Measurements from ENCODE around the gene SETD7. TPM values are rescaled to one million over a fixed set of nuclear protein-coding genes. Genes with fewer than 3 reads are reported as not detected.

SETD7 gene
- total RNA-seq, 1 experiment from 2014 or later, result 52.8 TPM

DNA sequence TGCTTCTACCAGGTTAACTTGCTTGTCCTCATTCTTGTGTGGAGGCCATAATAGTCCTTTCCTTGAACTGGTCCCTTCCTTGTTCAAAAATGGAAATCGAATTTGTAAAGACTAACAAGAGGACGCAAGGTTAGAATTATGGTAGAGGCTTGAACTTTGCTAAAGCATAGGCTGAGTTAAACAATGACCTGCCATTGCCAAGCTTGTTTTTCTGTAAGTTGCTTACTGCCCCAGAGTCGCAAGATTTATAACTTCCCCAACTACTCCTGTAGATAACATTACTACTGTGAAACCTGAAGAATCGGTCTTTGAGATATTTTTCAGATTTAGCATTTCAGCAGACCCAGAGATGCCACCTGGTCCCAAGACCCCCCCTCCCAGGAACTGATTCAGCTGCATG is 56.8 kb downstream of the SETD7 start:
- H3K4me3 ChIP-seq (ENCODE audit: low read depth, low read length, poor library complexity, severe bottlenecking), result no peak overlapping the region
- TF ChIP-seq, protein P1, sequence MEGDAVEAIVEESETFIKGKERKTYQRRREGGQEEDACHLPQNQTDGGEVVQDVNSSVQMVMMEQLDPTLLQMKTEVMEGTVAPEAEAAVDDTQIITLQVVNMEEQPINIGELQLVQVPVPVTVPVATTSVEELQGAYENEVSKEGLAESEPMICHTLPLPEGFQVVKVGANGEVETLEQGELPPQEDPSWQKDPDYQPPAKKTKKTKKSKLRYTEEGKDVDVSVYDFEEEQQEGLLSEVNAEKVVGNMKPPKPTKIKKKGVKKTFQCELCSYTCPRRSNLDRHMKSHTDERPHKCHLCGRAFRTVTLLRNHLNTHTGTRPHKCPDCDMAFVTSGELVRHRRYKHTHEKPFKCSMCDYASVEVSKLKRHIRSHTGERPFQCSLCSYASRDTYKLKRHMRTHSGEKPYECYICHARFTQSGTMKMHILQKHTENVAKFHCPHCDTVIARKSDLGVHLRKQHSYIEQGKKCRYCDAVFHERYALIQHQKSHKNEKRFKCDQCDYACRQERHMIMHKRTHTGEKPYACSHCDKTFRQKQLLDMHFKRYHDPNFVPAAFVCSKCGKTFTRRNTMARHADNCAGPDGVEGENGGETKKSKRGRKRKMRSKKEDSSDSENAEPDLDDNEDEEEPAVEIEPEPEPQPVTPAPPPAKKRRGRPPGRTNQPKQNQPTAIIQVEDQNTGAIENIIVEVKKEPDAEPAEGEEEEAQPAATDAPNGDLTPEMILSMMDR (conservative IDR thresholded peaks at IDR 0.05; ENCODE audit: low read depth, low read length), result no peak
- TF ChIP-seq EZH2 (IDR thresholded peaks at IDR 0.05; ENCODE audit: borderline replicate concordance, low read depth, low read length, poor library complexity, severe bottlenecking), result no peak
- intact Hi-C loops (cut with micrococcal nuclease; ENCODE audit: unreplicated experiment), result loop anchor here (5.0 to 10.0 kb wide), 2 partner anchors 56 to 158 kb away; partner anchors contain the start of gene SETD7
- H3K27ac ChIP-seq (ENCODE audit: low read depth, low read length, poor library complexity, severe bottlenecking), result no peak overlapping the region
- no peak for DNase-seq (ENCODE audit: low spot score)
- peaks cover 6% of the 10 kb centered on the region for H3K36me3 ChIP-seq (ENCODE audit: insufficient read depth, low read length, poor library complexity, severe bottlenecking)
- H3K9me3 ChIP-seq (ENCODE audit: low read depth, low read length, poor library complexity, severe bottlenecking), result no peaks in the 10 kb centered on the region
- H3K27me3 ChIP-seq (replicated peaks; ENCODE audit: insufficient read depth, low read depth, low read length, poor library complexity), result no peaks in the 10 kb centered on the region
- no TSS peak for BruUV-seq (replicated peaks)
- POLR2A ChIA-PET (ENCODE audit: low non-redundant PET), result no interaction called here
- H3K4me1 ChIP-seq (ENCODE audit: insufficient read depth, low read length, poor library complexity, severe bottlenecking), result peaks cover 6% of the 10 kb centered on the region
- CTCF ChIA-PET, result no interaction called here

DNA sequence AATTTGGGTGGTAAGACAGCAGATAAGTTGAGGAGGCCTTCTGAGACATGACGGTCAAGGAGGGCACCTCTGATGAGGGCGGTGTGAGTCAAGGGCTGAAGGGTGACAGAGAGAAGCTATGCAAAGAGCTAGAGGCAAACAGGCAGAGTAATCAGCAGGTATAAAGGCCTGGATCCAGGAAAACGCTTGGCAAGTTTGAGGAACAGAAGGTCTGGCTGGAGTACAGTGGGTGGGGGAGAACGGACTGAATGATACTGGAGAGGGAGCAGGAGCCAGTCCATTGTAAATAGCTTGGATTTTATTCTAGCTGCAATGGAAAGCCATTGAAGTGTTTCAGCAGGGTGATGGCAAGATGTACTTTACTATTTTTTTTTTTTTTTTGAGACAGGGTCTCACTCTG is 62.8 kb downstream of the SETD7 start:
- no TSS peak for BruUV-seq (replicated peaks)
- no peaks in the 10 kb centered on the region for H3K4me1 ChIP-seq (ENCODE audit: insufficient read depth, low read length, poor library complexity, severe bottlenecking)
- H3K27ac ChIP-seq (ENCODE audit: low read depth, low read length, poor library complexity, severe bottlenecking), result no peak overlapping the region
- ChIA-PET CTCF (interaction anchor here (0.5 kb wide), 1 partner anchor 85 kb away, joined by 3 read pairs; no protein-coding TSS in a partner anchor), POLR2A (ENCODE audit: low non-redundant PET) (no interaction called here)
- no peaks in the 10 kb centered on the region for H3K36me3 ChIP-seq (ENCODE audit: insufficient read depth, low read length, poor library complexity, severe bottlenecking)
- no peak for TF ChIP-seq EZH2 (IDR thresholded peaks at IDR 0.05; ENCODE audit: borderline replicate concordance, low read depth, low read length, poor library complexity, severe bottlenecking)
- TF ChIP-seq, protein P1 (conservative IDR thresholded peaks at IDR 0.05; ENCODE audit: low read depth, low read length), result no peak
- H3K9me3 ChIP-seq (ENCODE audit: low read depth, low read length, poor library complexity, severe bottlenecking), result no peaks in the 10 kb centered on the region
- no peak overlapping the region for H3K4me3 ChIP-seq (ENCODE audit: low read depth, low read length, poor library complexity, severe bottlenecking)
- no peak for DNase-seq (ENCODE audit: low spot score)
- H3K27me3 ChIP-seq (replicated peaks; ENCODE audit: insufficient read depth, low read depth, low read length, poor library complexity), result no peaks in the 10 kb centered on the region
- intact Hi-C loops (cut with micrococcal nuclease; ENCODE audit: unreplicated experiment), result loop anchor here (10.0 kb wide), 1 partner anchor 62 kb away; the partner anchor contains the start of gene SETD7

- Histone ChIP-seq H3K9me3 (ENCODE audit: low read depth, low read length, poor library complexity, severe bottlenecking) (no peaks in the 10 kb centered on the region), H3K27ac (ENCODE audit: low read depth, low read length, poor library complexity, severe bottlenecking) (no peak overlapping the region), H3K36me3 (ENCODE audit: insufficient read depth, low read length, poor library complexity, severe bottlenecking) (no peaks in the 10 kb centered on the region), H3K27me3 (replicated peaks; ENCODE audit: insufficient read depth, low read depth, low read length, poor library complexity) (no peaks in the 10 kb centered on the region), H3K4me3 (ENCODE audit: low read depth, low read length, poor library complexity, severe bottlenecking) (no peak overlapping the region), H3K4me1 (ENCODE audit: insufficient read depth, low read length, poor library complexity, severe bottlenecking) (no peaks in the 10 kb centered on the region)
- no peak for DNase-seq (ENCODE audit: low spot score)
- intact Hi-C loops (cut with micrococcal nuclease; ENCODE audit: unreplicated experiment), result loop anchor here (10.0 kb wide), 1 partner anchor 62 kb away; the partner anchor contains the start of gene SETD7
- no TSS peak for BruUV-seq (replicated peaks)
- POLR2A ChIA-PET (ENCODE audit: low non-redundant PET), result no interaction called here
- CTCF ChIA-PET, result no interaction called here
- TF ChIP-seq, protein P1 (conservative IDR thresholded peaks at IDR 0.05; ENCODE audit: low read depth, low read length), result no peak
- no peak for TF ChIP-seq EZH2 (IDR thresholded peaks at IDR 0.05; ENCODE audit: borderline replicate concordance, low read depth, low read length, poor library complexity, severe bottlenecking)
Observed at GRCh38 chr4:139492429-139492828, 63.6 kb downstream of the SETD7 start.

Measured in A673 (cell line).